GM23248 (cell line): Measurements from ENCODE around the gene STAB2.

Experiments
- EZH2 ChIP-seq: fragments of 200-600 bp; sonication (generic); IDR thresholded peaks from 2 replicates; pipeline ENCODE4 v1.6.1; 2018; ENCODE audit warnings: antibody characterized with exemption, mild to moderate bottlenecking; ENCODE audit not compliant: insufficient read depth, poor library complexity, severe bottlenecking
- EZH2phosphoT487 ChIP-seq: fragments of 200-600 bp; sonication (generic); IDR thresholded peaks from 2 replicates; pipeline ENCODE4 v1.6.1; 2018; ENCODE audit warnings: antibody characterized with exemption, moderate library complexity, mild to moderate bottlenecking, low read depth; ENCODE audit not compliant: insufficient read depth

GRCh38 chr12:103785243-103786031, 198.4 kb downstream of the STAB2 start:
- TF ChIP-seq EZH2, result no peak
- TF ChIP-seq EZH2phosphoT487, result no peak
